HepG2 (cell line): Measurements from ENCODE around the gene S100P. TPM values are rescaled to one million over a fixed set of nuclear protein-coding genes. Genes with fewer than 3 reads are reported as not detected.

Experiments
- ARNT2 ChIP-seq: sonication (generic); formaldehyde crosslinking; IDR thresholded peaks from 2 replicates; pipeline ENCODE4 v1.8.0; 2022; ENCODE audit warnings: mild to moderate bottlenecking, low read depth, missing genetic modification reagents, moderate library complexity
- BCL6 ChIP-seq: IDR thresholded peaks from 2 replicates; pipeline ENCODE4 v1.6.1; 2016; ENCODE audit warnings: missing genetic modification reagents, missing compliant biosample characterization
- ELF4 ChIP-seq: sonication (generic); formaldehyde crosslinking; IDR thresholded peaks from 2 replicates; pipeline ENCODE4 v1.5.0; 2020; ENCODE audit warnings: missing genetic modification reagents, mild to moderate bottlenecking, moderate library complexity, borderline replicate concordance
- GTF2F1 ChIP-seq: fragments of 150-350 bp; IDR thresholded peaks from 2 replicates; pipeline ENCODE4 v1.6.1; 2014; ENCODE audit warnings: low read length
- KLF11 ChIP-seq: IDR thresholded peaks from 2 replicates; pipeline ENCODE4 v1.6.1; 2016; ENCODE audit warnings: missing compliant biosample characterization
- NR2F6 ChIP-seq, 2 experiments: IDR thresholded peaks; 2 replicates each; pipeline ENCODE4 v1.6.1; 2016; ENCODE audit warnings: antibody characterized with exemption in 1 of 2, mild to moderate bottlenecking in 1 of 2
- ZNF12 ChIP-seq: sonication (generic); formaldehyde crosslinking; IDR thresholded peaks from 2 replicates; pipeline ENCODE4 v1.5.0; 2020; ENCODE audit warnings: missing genetic modification reagents
- ZNF329 ChIP-seq: sonication (generic); formaldehyde crosslinking; IDR thresholded peaks from 2 replicates; pipeline ENCODE4 v1.9.0; 2021; ENCODE audit warnings: low read depth, mild to moderate bottlenecking, missing genetic modification reagents
- ZNF614 ChIP-seq: IDR thresholded peaks from 2 replicates; pipeline ENCODE4 v1.6.1; 2018; ENCODE audit warnings: missing biosample characterization, missing genetic modification reagents, inconsistent platforms, borderline replicate concordance
- ZNF720 ChIP-seq: sonication (generic); formaldehyde crosslinking; IDR thresholded peaks from 2 replicates; pipeline ENCODE4 v1.4.0; 2020; ENCODE audit warnings: missing genetic modification reagents
- ZNF790 ChIP-seq: sonication (generic); formaldehyde crosslinking; IDR thresholded peaks from 2 replicates; pipeline ENCODE4 v1.8.0; 2022; ENCODE audit warnings: missing genetic modification reagents, mild to moderate bottlenecking, borderline replicate concordance
- ZZZ3 ChIP-seq: sonication (generic); formaldehyde crosslinking; IDR thresholded peaks from 2 replicates; pipeline ENCODE4 v1.4.0; 2020; ENCODE audit warnings: missing genetic modification reagents, mild to moderate bottlenecking, borderline replicate concordance
- polyA plus RNA-seq, 8 experiments: library from polyadenylated mRNA; depleted of rRNA in 3 of 8; stranded (reverse) in 7 of 8; unstranded in 1 of 8; fragments of >200 nt; fragmentation: Illumina TruSeq in 4 of 8; extraction: Trizol in 4 of 8; gene quantifications; 2 replicates each; pipeline versions ENCODE4 v1.2.1 to v1.2.3, GENCODE V29; 2011 to 2016; ENCODE audit warnings: low read depth in 4 of 8, missing spikeins in 1 of 8, mixed read lengths in 1 of 8; ENCODE audit not compliant: insufficient read depth in 1 of 8
- total RNA-seq, 5 experiments: library from RNA; depleted of rRNA; stranded (reverse); fragments of >200 nt; fragmentation: Illumina TruSeq; extraction: Trizol; gene quantifications; 2 replicates each; pipeline ENCODE4 v1.2.3, GENCODE V29; 2016; ENCODE audit warnings: low read depth in 1 of 5
- TF ChIP-seq, protein P1 (sequence below), 2 experiments: fragments of 450-650 bp in 1 of 2; sonication (generic) in 1 of 2; formaldehyde crosslinking in 1 of 2; IDR thresholded peaks; 2 replicates each; pipeline versions ENCODE4 v1.6.1 to v1.8.0; 2016 to 2022; ENCODE audit warnings: antibody characterized with exemption in 1 of 2, mild to moderate bottlenecking in 1 of 2, missing genetic modification reagents in 1 of 2
- TF ChIP-seq, protein P2 (sequence below): sonication (generic); formaldehyde crosslinking; IDR thresholded peaks from 2 replicates; pipeline ENCODE4 v1.4.0; 2020; ENCODE audit warnings: missing genetic modification reagents
- TF ChIP-seq, protein P3 (sequence below): sonication (generic); formaldehyde crosslinking; IDR thresholded peaks from 2 replicates; pipeline ENCODE4 v1.5.0; 2020; ENCODE audit warnings: mild to moderate bottlenecking, missing genetic modification reagents

The S100P gene
- total and polyA plus RNA-seq, 2 of the 13 experiments (the other 11 are each of a cell fraction or from before 2014, with no cell fraction given): 278 to 1,649 TPM

DNA sequence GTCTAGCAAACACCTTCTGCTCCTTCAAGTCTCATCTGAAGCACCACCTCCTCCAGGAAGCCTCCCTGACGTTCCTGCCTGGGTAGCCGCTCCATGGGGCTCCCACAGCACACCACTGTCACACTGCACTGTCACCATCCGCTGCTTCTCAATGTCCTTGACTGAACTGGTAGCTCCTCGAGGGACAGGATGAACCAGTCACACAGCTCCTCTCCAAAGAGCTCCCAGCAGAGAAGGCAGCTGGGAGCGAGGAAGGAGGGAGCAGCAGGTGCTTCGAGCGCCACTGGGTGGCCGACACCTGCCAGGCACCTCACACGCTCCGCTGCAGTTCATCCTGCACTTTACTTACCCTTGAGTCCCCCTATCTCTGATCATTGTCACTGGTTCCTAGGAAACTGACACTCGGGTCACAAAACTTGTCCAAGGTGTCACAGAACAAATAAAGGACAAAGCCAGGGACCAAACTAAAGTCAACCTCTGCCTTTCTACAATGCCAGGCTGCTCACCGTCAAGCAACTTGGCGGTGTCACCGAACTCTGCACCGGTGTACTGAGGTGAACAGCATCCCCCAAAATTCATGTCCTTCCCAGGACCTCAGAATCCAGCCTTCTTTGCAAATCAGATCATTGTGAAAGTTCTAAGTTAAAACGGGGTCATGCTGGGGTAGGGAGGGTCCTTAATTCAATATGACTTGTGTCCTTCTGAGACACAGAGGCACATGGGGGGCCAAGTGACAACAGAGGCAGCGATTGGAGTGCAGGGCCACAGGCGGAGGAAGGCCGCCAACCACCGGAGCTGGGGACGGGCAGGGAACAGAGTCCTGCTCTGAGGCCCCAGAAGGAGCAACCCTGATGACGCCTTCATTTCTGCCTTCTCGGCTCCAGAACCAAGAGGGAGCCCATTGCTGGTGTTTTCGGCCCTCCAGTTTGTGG lies 5.5 kb upstream of the S100P start (continued):
- TF ChIP-seq, protein P1, sequence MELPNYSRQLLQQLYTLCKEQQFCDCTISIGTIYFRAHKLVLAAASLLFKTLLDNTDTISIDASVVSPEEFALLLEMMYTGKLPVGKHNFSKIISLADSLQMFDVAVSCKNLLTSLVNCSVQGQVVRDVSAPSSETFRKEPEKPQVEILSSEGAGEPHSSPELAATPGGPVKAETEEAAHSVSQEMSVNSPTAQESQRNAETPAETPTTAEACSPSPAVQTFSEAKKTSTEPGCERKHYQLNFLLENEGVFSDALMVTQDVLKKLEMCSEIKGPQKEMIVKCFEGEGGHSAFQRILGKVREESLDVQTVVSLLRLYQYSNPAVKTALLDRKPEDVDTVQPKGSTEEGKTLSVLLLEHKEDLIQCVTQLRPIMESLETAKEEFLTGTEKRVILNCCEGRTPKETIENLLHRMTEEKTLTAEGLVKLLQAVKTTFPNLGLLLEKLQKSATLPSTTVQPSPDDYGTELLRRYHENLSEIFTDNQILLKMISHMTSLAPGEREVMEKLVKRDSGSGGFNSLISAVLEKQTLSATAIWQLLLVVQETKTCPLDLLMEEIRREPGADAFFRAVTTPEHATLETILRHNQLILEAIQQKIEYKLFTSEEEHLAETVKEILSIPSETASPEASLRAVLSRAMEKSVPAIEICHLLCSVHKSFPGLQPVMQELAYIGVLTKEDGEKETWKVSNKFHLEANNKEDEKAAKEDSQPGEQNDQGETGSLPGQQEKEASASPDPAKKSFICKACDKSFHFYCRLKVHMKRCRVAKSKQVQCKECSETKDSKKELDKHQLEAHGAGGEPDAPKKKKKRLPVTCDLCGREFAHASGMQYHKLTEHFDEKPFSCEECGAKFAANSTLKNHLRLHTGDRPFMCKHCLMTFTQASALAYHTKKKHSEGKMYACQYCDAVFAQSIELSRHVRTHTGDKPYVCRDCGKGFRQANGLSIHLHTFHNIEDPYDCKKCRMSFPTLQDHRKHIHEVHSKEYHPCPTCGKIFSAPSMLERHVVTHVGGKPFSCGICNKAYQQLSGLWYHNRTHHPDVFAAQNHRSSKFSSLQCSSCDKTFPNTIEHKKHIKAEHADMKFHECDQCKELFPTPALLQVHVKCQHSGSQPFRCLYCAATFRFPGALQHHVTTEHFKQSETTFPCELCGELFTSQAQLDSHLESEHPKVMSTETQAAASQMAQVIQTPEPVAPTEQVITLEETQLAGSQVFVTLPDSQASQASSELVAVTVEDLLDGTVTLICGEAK (IDR thresholded peaks at IDR 0.05): no peak
- TF ChIP-seq, protein P1 (CRISPR knock-in tag; IDR thresholded peaks at IDR 0.05): no peak
- TF ChIP-seq BCL6 (CRISPR knock-in tag) (no peak), GTF2F1 (no peak), ZNF790 (CRISPR knock-in tag) (0 out of 2 replicates have a peak, but pooled peaks have one; percentile 79), ZNF12 (no peak), NR2F6 (IDR thresholded peaks at IDR 0.05) (no peak), NR2F6 (CRISPR knock-in tag; IDR thresholded peaks at IDR 0.05) (no peak), KLF11 (CRISPR knock-in tag) (no peak), ZNF614 (CRISPR knock-in tag) (no peak), ARNT2 (no peak), ELF4 (CRISPR knock-in tag) (no peak), ZNF329 (no peak), ZNF720 (CRISPR knock-in tag) (no peak), ZZZ3 (CRISPR knock-in tag) (no peak)
- TF ChIP-seq, protein P2, sequence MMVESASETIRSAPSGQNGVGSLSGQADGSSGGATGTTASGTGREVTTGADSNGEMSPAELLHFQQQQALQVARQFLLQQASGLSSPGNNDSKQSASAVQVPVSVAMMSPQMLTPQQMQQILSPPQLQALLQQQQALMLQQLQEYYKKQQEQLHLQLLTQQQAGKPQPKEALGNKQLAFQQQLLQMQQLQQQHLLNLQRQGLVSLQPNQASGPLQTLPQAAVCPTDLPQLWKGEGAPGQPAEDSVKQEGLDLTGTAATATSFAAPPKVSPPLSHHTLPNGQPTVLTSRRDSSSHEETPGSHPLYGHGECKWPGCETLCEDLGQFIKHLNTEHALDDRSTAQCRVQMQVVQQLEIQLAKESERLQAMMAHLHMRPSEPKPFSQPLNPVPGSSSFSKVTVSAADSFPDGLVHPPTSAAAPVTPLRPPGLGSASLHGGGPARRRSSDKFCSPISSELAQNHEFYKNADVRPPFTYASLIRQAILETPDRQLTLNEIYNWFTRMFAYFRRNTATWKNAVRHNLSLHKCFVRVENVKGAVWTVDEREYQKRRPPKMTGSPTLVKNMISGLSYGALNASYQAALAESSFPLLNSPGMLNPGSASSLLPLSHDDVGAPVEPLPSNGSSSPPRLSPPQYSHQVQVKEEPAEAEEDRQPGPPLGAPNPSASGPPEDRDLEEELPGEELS (CRISPR knock-in tag): no peak
- TF ChIP-seq, protein P3, sequence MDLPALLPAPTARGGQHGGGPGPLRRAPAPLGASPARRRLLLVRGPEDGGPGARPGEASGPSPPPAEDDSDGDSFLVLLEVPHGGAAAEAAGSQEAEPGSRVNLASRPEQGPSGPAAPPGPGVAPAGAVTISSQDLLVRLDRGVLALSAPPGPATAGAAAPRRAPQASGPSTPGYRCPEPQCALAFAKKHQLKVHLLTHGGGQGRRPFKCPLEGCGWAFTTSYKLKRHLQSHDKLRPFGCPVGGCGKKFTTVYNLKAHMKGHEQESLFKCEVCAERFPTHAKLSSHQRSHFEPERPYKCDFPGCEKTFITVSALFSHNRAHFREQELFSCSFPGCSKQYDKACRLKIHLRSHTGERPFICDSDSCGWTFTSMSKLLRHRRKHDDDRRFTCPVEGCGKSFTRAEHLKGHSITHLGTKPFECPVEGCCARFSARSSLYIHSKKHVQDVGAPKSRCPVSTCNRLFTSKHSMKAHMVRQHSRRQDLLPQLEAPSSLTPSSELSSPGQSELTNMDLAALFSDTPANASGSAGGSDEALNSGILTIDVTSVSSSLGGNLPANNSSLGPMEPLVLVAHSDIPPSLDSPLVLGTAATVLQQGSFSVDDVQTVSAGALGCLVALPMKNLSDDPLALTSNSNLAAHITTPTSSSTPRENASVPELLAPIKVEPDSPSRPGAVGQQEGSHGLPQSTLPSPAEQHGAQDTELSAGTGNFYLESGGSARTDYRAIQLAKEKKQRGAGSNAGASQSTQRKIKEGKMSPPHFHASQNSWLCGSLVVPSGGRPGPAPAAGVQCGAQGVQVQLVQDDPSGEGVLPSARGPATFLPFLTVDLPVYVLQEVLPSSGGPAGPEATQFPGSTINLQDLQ: no peak
